A673 (cell line): ENCODE results near the gene NRDC. TPM values are rescaled to one million over a fixed set of nuclear protein-coding genes. Genes with fewer than 3 reads are reported as not detected.
"Not testable (repeated sequence)": the region's sequence is repeated elsewhere in the genome, so short reads cannot be mapped to it uniquely, and the experiment has no call there.

Experiments
- BruUV-seq: library from RNA; stranded (reverse); fragments of 400-500 nt; replicated peaks from 2 replicates; lab custom pipeline; 2021; lab: Mats Ljungman, UMichigan
- CTCF ChIA-PET: fragments of 300-600 bp; sonication (Branson Sonifier 250); formaldehyde crosslinking; loops from one replicate; lab custom pipeline; 2022; ENCODE audit warnings: antibody characterized with exemption; lab: Charles Lee
- POLR2A ChIA-PET: fragments of 300-600 bp; sonication (Branson Sonifier 250); formaldehyde crosslinking; loops from one replicate; lab custom pipeline; 2022; ENCODE audit warnings: antibody characterized with exemption; ENCODE audit not compliant: low non-redundant PET; lab: Charles Lee
- DNase-seq: peaks from one replicate; pipeline ENCODE4 v3.0.0-alpha.2; 2015; ENCODE audit warnings: low spot score
- H3K27ac ChIP-seq: fragments of 200-600 bp; sonication (generic); 2 replicates; pipeline ENCODE4 v1.5.1; 2016; ENCODE audit warnings: mixed run types, low read depth, mild to moderate bottlenecking, mixed read lengths, antibody characterized with exemption, low read length; ENCODE audit not compliant: poor library complexity, severe bottlenecking
- H3K27me3 ChIP-seq: fragments of 200-600 bp; sonication (generic); replicated peaks from 2 replicates; pipeline ENCODE4 v1.6.1; 2017; ENCODE audit warnings: mixed run types, low read depth, mild to moderate bottlenecking, mixed read lengths, antibody characterized with exemption, low read length; ENCODE audit not compliant: insufficient read depth, poor library complexity
- H3K36me3 ChIP-seq: fragments of 200-600 bp; sonication (generic); 2 replicates; pipeline ENCODE4 v1.6.1; 2016; ENCODE audit warnings: mixed run types, mild to moderate bottlenecking, mixed read lengths, antibody characterized with exemption, low read length; ENCODE audit not compliant: insufficient read depth, poor library complexity, severe bottlenecking
- H3K4me1 ChIP-seq: fragments of 200-600 bp; sonication (generic); 2 replicates; pipeline ENCODE4 v1.6.1; 2017; ENCODE audit warnings: mixed run types, mild to moderate bottlenecking, mixed read lengths, antibody characterized with exemption, low read length; ENCODE audit not compliant: insufficient read depth, poor library complexity, severe bottlenecking
- H3K4me3 ChIP-seq: fragments of 200-600 bp; sonication (generic); 2 replicates; pipeline ENCODE4 v1.5.1; 2016; ENCODE audit warnings: low read depth, mixed run types, mild to moderate bottlenecking, mixed read lengths, low read length; ENCODE audit not compliant: poor library complexity, severe bottlenecking
- H3K9me3 ChIP-seq: fragments of 200-600 bp; sonication (generic); 2 replicates; pipeline ENCODE4 v1.6.1; 2016; ENCODE audit warnings: mixed run types, low read depth, mild to moderate bottlenecking, mixed read lengths, antibody characterized with exemption, low read length; ENCODE audit not compliant: poor library complexity, severe bottlenecking
- EZH2 ChIP-seq: fragments of 200-600 bp; sonication (generic); IDR thresholded peaks from 2 replicates; pipeline ENCODE4 v1.6.1; 2017; ENCODE audit warnings: borderline replicate concordance, low read depth, mild to moderate bottlenecking, mixed read lengths, antibody characterized with exemption, low read length; ENCODE audit not compliant: poor library complexity, severe bottlenecking
- intact Hi-C: fragments of 100-400 bp; cut with micrococcal nuclease; formaldehyde crosslinking; loops from one replicate; pipeline ENCODE4 v1.10.0; 2022; ENCODE audit not compliant: unreplicated experiment
- total RNA-seq: library from RNA; stranded (reverse); gene quantifications from 2 replicates; pipeline ENCODE4 v1.2.3, GENCODE V29; 2021
- TF ChIP-seq, protein P1 (sequence below): fragments of 300-800, 200-600 bp; sonication (generic); conservative IDR thresholded peaks from 2 replicates; pipeline ENCODE4 v1.5.1; 2017; ENCODE audit warnings: low read depth, mild to moderate bottlenecking, antibody characterized with exemption, low read length, moderate library complexity, mixed read lengths

NRDC gene
- total RNA-seq, 1 experiment from 2014 or later: 1,009 TPM

DNA sequence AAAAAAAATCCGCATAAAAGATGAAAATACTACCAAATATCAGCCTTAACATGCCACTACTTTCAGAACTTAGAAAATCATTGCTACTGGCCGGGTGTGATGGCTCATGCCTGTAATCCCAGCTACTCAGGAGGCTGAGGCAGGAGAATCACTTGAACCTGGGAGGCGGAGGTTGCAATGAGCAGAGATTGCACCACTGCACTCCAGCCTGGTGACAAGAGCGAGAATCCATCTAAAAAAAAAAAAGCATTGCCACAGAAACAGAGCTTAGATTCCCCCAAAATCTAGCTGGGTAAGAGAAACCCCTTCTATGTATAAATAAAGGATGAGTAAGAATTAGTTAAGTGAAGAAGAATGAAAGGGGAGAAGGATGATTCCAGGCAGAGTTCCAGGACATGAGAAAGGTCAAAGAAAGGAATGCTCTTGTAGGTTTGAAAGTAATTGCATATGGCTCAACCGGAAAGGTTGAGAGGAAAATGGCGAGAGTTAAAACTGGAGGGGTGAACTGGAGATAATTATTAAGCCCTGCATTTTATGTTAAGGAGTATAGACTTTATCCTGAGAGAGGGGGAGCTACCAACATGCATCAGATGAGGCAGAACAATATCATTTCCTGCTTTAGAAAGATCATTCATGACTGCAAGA, 19.7 kb upstream of the NRDC start:
- POLR2A ChIA-PET: no interaction called here
- Histone ChIP-seq H3K9me3 (no peaks in the 10 kb centered on the region), H3K27me3 (no peaks in the 10 kb centered on the region), H3K27ac (peak overlapping the region; percentile 43), H3K36me3 (no peaks in the 10 kb centered on the region), H3K4me1 (peaks cover 35% of the 10 kb centered on the region), H3K4me3 (no peak overlapping the region)
- BruUV-seq: TSS peak; percentile 49
- intact Hi-C loops: no loop called here
- DNase-seq: peak; percentile 84
- CTCF ChIA-PET: interaction anchor here (0.5 to 1.9 kb wide), 3 partner anchors 10 to 28 kb away, joined by 3 to 7 read pairs (median 3); no protein-coding TSS in a partner anchor
- no peak for TF ChIP-seq EZH2
- TF ChIP-seq, protein P1, sequence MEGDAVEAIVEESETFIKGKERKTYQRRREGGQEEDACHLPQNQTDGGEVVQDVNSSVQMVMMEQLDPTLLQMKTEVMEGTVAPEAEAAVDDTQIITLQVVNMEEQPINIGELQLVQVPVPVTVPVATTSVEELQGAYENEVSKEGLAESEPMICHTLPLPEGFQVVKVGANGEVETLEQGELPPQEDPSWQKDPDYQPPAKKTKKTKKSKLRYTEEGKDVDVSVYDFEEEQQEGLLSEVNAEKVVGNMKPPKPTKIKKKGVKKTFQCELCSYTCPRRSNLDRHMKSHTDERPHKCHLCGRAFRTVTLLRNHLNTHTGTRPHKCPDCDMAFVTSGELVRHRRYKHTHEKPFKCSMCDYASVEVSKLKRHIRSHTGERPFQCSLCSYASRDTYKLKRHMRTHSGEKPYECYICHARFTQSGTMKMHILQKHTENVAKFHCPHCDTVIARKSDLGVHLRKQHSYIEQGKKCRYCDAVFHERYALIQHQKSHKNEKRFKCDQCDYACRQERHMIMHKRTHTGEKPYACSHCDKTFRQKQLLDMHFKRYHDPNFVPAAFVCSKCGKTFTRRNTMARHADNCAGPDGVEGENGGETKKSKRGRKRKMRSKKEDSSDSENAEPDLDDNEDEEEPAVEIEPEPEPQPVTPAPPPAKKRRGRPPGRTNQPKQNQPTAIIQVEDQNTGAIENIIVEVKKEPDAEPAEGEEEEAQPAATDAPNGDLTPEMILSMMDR: no peak

DNA sequence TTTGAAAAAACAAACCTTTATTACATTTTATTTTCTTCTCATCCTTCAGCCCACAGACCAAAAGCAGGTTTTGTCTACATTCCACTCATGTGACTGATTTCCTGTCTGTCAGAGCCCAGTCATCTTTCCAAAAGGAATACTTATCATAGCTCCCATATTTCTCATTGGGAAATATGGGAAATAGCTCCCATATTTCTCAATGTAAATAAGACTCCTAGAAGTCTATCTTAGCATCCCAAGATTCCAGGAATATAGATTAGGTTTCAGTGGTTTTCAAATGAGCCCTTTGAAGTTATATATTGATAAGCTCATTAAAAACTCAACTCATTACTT, 19.1 kb upstream of the NRDC start:
- Histone ChIP-seq H3K4me1 (peaks cover 35% of the 10 kb centered on the region), H3K36me3 (no peaks in the 10 kb centered on the region), H3K27me3 (no peaks in the 10 kb centered on the region), H3K4me3 (no peak overlapping the region), H3K27ac (peak overlapping the region; percentile 43), H3K9me3 (no peaks in the 10 kb centered on the region)
- DNase-seq: no peak
- intact Hi-C loops: loop anchor here (1.0 to 2.0 kb wide), 3 partner anchors 29 to 399 kb away; no protein-coding TSS in a partner anchor
- CTCF ChIA-PET: interaction anchor here (1.1 to 1.9 kb wide), 4 partner anchors 15 to 101 kb away, joined by 3 to 7 read pairs (median 4); no protein-coding TSS in a partner anchor
- no TSS peak for BruUV-seq
- TF ChIP-seq, protein P1: no peak
- no peak for TF ChIP-seq EZH2
- POLR2A ChIA-PET: no interaction called here

DNA sequence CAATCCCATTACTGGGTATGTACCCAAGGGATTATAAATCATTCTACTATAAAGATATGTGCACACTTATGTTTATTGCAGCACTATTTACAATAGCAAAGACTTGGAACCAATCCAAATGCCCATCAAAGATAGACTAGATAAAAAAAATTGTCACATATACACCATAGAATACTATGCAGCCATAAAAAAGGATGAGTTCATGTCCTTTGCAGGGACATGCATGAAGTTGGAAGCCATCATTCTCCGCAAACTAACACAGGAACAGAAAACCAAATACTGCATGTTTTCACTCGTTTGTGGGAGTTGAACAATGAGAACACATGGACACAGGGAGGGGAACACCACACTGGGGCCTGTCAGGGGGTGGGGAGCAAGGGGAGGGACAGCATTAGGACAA, 16.2 kb upstream of the NRDC start:
- H3K9me3 ChIP-seq, intact Hi-C loops, H3K27ac ChIP-seq, H3K4me3 ChIP-seq, H3K27me3 ChIP-seq, BruUV-seq, DNase-seq, H3K36me3 ChIP-seq, CTCF ChIA-PET, POLR2A ChIA-PET: not testable (repeated sequence)
- H3K4me1 ChIP-seq: peaks cover 31% of the 10 kb centered on the region

DNA sequence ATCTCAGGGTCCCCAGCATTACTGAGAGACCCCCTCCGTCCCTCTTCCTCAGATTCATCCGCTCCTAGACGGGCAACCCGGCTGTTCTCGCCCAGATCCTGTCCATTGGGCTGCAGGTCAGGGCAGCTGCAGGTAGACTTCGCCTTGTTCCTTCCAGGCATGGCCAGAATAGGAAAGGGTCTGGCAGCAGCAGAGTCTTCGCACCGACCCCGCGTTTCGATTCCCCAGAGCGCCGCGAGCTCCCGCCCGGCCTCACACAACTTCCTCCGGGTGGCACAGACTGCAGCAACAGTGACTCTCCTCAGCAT, 265 bp downstream of the NRDC start:
- no peak for TF ChIP-seq EZH2
- TF ChIP-seq, protein P1: no peak
- intact Hi-C loops: loop anchor here (2.0 kb wide), 1 partner anchor 33 kb away; no protein-coding TSS in a partner anchor
- POLR2A ChIA-PET: interaction anchor here (0.6 kb wide), 1 partner anchor 79 kb away, joined by 3 read pairs; no protein-coding TSS in a partner anchor

More for the DNA sequence above, 265 bp downstream of the NRDC start:
- Histone ChIP-seq H3K27ac (peak overlapping the region; percentile 98), H3K9me3 (no peaks in the 10 kb centered on the region), H3K4me1 (no peaks in the 10 kb centered on the region), H3K36me3 (peaks cover 18% of the 10 kb centered on the region), H3K4me3 (peak overlapping the region; percentile 71), H3K27me3 (no peaks in the 10 kb centered on the region)
- no peak for DNase-seq
- no TSS peak for BruUV-seq
- CTCF ChIA-PET: no interaction called here
